GM12875 (cell line): Measurements from ENCODE around the gene THSD4.

Experiments
- H3K4me3 ChIP-seq: one replicate; pipeline ENCODE4 v1.5.1; 2011; ENCODE audit warnings: low read depth, low read length, control low read depth
- TF ChIP-seq, protein P1 (sequence below): IDR thresholded peaks from 2 replicates; pipeline ENCODE4 v1.5.1; 2011; ENCODE audit warnings: low read depth, mild to moderate bottlenecking, control low read depth, inconsistent platforms, low read length, moderate library complexity, borderline replicate concordance; ENCODE audit not compliant: insufficient read depth

Gene THSD4

DNA sequence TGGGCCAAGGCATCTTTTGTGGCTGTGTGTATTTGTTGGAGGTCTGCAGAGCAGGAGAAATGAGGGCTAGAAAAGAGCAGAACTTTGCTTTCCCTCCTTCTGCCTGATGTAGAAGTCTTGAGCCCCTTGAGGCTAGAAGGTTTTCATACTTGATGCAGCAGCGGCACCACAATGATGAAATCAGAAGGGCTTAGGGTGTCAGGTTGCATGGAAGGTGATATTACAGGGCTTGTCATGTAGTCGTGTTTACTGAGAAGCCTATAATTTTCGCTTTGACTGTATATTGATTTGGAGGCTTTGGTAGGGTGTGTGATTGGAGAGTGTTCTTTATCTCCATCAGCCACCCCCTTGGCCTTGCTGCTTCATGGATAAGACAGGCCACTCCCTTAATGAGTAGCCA lies 339.8 kb downstream of the THSD4 start:
- TF ChIP-seq, protein P1, sequence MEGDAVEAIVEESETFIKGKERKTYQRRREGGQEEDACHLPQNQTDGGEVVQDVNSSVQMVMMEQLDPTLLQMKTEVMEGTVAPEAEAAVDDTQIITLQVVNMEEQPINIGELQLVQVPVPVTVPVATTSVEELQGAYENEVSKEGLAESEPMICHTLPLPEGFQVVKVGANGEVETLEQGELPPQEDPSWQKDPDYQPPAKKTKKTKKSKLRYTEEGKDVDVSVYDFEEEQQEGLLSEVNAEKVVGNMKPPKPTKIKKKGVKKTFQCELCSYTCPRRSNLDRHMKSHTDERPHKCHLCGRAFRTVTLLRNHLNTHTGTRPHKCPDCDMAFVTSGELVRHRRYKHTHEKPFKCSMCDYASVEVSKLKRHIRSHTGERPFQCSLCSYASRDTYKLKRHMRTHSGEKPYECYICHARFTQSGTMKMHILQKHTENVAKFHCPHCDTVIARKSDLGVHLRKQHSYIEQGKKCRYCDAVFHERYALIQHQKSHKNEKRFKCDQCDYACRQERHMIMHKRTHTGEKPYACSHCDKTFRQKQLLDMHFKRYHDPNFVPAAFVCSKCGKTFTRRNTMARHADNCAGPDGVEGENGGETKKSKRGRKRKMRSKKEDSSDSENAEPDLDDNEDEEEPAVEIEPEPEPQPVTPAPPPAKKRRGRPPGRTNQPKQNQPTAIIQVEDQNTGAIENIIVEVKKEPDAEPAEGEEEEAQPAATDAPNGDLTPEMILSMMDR: no peak

DNA sequence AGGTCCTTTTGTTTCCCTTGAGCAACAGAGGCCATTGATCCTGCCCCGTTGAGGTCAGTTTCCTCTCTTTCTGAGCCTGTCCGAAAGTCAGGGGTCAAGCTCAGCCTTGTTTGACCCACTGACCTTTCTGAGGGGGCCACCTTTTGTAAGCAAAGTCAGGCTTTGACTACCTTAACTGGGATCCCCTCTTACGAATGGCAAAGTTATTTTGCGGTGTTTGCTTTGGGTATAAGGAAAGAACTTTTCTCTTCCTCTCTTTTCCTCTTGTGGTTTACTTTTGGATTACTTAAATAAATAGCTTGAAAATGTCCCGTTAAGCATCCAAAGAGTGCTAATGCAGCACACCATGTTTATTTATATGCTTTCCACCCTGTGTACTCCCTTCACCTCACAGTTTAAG lies 340.6 kb downstream of the THSD4 start:
- TF ChIP-seq, protein P1: no peak
- H3K4me3 ChIP-seq: no peak overlapping the region

More for the DNA sequence above, 339.8 kb downstream of the THSD4 start:
- H3K4me3 ChIP-seq: no peak overlapping the region

DNA sequence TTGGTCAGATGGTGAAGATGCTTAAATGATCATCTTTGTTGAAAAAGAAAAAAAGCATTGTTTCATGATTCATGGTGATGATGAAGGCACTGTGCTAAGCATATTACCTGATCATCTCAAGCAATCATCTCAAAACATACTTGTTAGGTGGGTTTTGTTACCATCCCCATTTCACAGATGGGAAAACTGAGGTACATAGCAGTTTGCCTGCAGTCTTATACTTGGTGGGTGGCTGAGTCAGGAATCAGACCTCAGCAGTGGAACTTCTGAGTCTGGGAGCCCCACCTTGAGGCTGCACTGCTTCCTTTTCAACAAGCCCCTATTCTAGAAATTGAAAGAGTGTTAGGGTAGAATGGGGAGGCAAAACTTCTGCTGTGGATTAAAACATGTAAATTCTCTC lies 341.1 kb downstream of the THSD4 start:
- TF ChIP-seq, protein P1: no peak

DNA sequence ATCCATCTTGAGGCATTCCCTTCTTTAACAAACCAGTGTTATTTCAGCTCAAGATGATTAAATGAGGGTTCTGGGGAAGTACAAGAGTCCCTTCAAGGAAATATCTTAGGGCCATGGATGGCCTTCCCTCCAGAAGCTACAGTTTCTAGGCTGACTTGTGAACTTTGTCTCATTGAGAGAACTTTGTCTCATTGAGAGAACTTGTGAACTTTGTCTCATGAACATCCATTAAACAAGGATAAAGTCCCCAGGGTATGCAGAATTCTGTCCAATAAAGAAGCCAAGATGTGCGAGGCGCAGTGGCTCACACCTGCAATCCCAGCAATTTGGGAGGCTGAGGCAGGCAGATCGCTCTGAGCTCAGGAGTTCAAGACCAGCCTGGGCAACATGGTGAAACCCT lies 341.5 kb downstream of the THSD4 start:
- TF ChIP-seq, protein P1: no peak
- H3K4me3 ChIP-seq: no peak overlapping the region

More for the DNA sequence above, 341.1 kb downstream of the THSD4 start:
- H3K4me3 ChIP-seq: no peak overlapping the region

DNA sequence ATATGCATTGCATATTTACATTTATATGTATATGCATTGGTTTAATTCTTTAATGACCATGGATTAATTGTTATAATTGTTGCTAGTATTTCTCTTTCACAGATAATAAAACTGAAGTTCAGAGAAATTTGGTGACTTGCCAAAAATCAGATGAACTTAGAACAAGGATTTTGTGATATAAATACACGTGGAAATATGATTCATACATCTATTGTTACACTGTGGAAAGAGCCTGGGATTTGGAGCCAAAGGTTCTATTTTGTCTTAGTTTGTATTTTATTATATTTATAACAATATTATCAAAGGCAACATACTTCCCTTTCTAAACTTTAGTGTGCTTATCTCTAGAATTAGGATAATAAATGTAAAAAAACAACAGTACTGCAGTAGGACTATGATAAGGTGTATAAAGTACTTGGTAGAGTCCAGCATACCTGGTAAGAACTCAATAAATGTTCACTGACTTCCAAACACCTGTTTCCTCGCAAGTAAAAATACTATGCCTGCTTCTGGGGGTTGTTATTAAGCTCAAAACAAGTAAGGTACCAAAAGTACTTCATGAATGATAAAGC lies 342.9 kb downstream of the THSD4 start:
- TF ChIP-seq, protein P1: no peak
- no peak overlapping the region for H3K4me3 ChIP-seq

DNA sequence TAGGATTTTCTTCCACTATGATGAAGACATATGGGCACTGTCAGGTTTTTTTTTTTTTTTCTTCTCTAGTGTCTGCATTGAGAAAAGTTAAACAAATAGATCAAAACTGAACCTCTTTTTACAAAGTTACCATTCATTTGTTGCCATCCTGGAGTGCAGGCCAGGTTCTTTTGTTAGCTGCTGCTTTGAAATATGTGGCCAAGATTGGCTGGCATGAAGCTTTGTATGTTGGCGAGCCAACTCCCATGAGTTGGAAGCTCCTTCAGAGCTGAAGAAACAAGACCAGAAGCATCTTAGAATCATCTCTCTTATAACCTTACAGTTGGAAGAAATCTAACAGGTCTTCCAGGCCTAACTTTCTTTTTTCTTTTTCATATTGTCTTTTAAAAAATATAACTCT lies 346.5 kb downstream of the THSD4 start:
- TF ChIP-seq, protein P1: no peak
- no peak overlapping the region for H3K4me3 ChIP-seq

DNA sequence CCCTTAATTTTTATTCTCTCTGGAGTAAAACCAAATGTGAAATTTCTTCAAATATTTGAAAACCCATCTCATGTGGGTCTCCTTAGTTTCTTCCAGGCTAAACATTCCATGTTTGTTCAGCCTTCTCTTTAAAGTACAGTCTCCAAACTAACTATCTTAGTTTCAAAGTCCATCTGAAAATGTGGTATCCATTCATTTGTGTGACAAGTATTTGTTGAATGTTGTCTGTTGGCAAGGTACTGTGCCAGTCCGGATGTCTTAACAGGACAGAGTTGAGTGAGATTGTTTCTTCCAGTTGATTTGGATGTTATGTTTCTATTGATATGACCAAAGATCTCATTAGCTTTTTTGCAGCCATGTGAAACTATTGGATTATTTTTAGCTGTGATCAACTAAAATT lies 347.4 kb downstream of the THSD4 start:
- TF ChIP-seq, protein P1: no peak
- H3K4me3 ChIP-seq: no peak overlapping the region
